Loucy (cell line): ENCODE results near the gene JAZF1.

Experiments
- CTCF ChIP-seq: fragments of 200-600 bp; sonication (generic); conservative IDR thresholded peaks from 2 replicates; pipeline ENCODE4 v1.5.1; 2014; ENCODE audit warnings: mild to moderate bottlenecking, antibody characterized with exemption, low read length
- EZH2phosphoT487 ChIP-seq: fragments of 200-600 bp; IDR thresholded peaks from 2 replicates; pipeline ENCODE4 v1.6.1; 2018; ENCODE audit warnings: antibody characterized with exemption, mild to moderate bottlenecking, moderate library complexity, borderline replicate concordance

GRCh38 chr7:28224172-28224571 lies 43.6 kb upstream of the JAZF1 start:
- no peak for TF ChIP-seq CTCF
- TF ChIP-seq EZH2phosphoT487 = no peak
